Stimulated activated CD8-positive, alpha-beta memory T cell treated with anti-CD3 and anti-CD28 coated beads, Interleukin-15, amount 100 ng/mL, for 24 hours (primary cell): ENCODE data around the gene KRT75.

Source experiments
- DNase-seq: peaks from one replicate; pipeline ENCODE4 v3.0.0-alpha.2; 2020; ENCODE audit warnings: low read depth

KRT75 gene

DNA sequence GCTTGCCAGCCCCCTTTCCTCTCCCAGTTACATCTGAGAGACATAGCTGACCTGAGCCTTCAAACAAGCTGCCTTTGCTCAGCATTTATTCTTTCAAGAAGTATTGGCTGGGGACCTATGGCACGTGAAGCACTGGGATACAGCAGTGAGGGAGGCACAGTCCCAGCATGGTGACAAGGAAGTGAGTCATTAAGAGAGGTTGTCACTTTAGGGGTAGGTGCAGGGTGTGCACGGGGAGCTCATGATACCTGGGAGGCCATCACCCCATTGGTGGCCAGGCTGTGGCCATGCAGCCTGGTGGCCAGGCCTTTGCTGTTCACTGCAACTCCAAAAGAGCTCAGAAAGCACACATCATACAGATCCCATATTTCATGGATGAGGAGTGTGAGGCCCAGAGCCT is 5.7 kb upstream of the KRT75 start:
- DNase-seq: no peak

DNA sequence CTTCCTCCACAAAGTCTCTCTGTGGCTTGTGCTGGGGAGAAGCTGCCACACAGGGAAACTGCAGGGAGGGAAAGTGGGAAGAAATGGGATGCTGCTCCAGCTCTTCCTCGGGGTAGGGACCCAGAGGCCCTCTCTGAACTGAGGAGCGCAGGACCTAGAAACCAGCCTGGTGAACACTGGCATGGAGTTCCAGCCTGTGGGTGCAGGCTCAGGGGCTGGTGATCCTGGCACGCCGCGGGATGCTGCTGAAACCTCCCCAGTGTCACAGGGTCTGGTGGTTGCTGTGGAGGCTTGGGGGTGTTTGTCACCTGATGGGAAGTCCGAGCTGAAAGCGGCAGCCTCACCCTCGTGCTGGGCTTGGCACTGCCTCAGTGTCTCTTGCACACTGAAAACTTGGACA is 5.2 kb upstream of the KRT75 start:
- no peak for DNase-seq

DNA sequence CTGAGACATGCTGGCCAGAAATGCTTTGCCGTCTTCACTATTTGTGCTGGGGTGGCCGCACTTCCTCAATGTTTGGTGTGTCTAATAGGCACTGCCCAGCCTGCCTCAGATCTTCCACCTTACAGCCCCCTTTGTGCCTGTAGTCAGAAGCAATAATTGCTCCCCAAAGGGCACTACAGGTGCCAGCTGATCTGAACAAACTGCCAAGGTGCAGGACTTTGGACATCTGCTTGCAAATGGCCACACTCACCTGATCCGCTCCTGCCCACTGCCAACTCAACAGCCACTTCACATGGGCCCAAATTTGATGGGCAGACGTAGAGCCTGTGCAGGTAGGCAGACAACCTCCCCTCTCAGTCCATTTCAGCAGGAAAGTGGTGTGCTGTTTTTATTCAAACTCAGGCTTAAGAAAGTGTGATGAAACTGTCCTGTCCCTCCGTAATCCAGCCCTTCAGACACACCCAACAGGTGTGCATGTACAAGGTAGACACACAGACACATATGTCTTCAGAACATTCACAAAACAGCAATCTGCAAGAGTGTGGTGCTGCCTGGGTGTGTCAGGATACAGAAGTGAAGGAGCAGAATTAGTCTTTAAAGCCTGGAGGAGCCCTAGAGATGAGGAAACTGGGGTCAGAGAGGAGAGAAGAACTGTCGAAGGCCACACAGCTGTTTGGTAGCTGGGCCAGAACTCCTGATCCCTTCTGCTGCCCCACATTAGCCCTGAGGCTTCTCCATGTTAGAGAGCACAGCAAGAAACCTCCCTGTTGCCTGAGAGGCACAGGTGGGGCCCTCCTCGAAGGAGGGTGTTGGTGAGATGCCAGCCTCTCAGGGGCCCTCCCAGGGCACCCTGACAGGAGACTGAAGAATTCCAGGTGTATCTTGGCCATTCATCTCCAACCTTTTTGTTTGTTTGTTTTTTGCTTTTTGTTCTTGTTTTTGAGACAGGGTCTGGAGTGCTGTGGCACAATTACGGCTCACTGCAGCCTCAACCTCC is 4.4 kb upstream of the KRT75 start:
- no peak for DNase-seq

DNA sequence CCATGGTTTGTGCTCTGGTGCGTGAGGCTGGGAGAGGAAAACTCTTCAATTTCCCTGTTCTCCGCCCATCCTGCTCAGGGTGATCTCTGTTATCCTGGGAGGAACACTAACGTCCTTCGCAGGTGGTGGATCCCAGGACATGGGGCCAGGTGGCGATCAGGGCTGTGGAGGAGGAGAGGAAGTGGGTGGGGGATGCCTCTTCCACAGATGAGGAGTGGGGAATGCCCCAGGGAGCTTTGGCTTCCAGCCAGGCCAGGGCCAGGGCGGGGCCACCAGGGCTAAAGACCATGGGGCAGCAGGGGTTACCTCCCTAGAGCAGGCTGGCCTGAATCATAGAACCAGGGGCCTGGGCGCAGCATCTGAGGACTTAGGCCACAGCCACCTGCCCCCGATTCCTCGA is 3.3 kb upstream of the KRT75 start:
- DNase-seq: no peak

DNA sequence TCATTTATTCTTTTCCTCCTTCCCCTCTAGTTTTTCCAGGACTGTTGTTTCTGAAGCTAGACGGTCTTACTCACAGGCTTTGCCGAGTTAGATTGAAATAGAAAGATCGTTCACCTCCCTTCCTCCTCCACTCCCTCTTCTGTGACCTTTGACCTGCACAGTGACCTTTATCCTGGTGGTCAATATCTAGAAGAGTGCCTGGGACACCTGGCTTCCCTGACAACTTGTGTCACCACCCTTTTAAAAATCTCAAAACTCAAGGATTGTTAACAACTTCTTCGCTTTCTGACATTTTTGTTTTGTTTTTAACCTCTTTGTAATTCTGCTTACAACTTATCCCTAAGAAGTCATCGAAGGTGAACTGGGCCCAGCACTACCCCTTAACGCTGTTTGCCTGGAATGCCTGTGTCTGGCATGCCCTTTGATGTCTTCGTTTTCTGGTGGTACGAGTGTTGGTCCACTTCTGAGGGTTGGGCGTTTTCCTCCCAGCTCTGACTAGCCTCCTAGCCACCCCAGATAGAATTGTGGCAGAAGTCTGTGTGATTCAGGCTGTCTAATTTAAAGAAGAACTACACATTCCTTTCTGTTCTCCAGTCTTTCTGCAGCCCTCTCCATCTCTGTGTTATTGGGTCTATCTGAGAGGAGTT is 2.8 kb upstream of the KRT75 start:
- DNase-seq: no peak

DNA sequence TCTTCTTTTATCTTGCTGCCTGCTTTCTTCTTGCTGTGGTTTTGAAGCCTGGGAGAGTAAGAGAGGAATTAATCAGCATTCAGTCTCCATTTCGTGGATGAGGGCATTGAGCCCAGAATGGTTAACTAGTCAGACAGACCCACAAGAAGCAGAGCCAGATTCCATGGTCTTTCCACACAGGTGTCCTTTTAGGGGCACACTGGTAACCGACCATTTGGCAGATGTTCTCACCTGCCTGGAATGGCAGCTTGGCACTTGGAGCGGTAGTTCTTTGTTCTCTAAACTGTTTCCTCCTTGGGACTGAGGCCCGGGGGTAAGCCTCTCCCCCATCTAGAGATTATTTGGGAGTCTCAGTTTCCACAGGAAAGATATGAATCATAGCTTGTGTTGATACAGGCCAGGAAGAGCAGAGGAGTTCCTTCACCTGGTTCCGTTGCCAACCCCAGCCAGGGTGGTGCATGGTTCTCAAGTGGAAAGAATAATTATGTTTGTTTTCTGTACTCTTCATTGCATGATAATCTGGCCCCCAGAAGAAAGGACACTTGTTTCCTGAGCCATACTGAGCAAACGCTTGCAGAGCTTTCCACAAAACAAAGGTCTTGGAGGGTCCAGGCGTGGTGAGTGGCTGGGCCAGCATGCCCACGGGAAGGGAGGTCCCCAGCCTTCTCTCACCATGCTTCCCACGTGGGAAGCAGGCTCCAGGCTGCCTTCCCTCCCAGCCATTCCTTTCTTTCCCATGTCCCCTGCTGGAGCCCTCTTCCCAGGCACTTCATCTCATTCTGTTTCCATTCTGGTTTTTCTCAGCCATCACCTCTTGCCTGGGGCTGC is 2.0 kb upstream of the KRT75 start:
- DNase-seq: no peak

DNA sequence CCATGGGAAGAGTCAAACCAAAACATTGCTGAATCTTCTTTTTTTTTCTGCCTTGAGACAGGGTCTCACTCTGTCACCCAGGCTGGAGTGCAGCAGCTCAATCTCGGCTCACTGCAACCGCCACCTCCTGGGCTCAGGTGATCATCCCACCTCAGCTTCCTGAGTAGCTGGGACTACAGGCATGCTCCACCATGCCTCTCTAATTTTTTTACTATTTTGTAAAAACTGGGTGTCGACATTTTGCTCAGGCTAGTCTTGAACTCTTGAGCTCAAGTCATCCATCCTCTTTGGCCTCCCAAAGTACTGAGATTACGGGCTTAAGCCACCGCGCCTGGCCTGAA is 1.5 kb upstream of the KRT75 start:
- no peak for DNase-seq

DNA sequence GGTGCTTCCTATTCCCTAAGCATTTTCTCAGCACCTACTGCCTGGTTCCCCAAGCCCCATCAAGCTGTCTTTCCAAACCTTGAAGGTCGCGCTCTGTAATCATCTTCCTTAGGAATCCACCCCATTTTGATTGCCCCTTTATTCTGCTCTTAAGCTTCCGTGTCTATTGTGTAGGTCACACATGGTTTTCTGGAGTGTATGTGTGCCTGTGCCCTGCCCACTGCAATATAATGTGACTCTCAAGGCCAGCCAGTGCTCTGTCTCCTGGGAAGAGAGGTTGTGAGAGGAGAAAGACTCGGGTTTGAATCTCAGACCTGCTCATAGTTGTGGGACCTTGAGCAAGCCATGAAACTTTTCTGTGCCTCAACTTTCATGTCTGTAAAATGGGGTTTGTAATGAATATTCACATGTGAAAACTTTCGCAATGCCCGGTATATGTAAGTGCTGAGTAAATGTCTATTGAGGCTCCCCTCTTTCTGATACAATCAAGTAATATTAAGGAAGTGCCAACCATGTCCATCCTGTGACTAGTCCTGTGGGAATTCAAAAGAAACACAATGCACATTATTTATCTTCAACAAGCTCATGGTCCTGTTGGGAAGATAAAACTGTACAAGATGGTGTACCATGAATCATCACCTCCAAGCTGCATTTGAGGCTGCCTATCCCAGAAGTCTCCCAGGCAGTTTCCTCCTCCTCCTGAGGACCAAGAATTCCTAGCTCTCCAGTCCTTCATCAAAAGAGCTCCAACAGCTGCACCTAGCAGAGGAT is 774 bp upstream of the KRT75 start:
- no peak for DNase-seq

DNA sequence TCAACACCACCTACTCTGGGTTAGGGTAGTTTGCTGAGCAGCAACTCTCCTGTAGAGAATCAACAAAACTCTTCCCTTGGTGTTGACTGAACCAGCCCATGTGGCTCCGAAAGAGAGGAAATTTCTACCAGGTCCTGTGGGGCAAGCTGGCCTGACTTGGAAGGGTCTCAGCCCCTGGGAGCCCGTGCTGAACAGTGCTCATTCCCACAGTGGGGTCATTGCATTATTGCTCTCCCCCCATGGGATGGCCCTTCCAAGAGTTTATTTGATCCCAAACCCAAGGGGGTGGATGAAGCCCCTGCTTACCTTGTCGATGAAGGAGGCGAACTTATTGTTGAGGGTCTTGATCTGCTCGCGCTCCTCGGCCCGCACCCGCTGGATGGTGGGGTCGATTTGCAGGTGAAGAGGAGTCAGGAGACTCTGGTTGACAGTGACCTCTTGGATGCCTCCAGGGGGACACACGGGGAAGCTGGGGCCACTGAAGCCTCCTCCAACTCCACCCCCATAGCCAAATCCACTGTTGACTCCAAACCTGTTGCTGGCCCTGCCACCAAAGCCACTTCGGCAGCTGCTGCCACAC is 580 bp downstream of the KRT75 start:
- DNase-seq: no peak

DNA sequence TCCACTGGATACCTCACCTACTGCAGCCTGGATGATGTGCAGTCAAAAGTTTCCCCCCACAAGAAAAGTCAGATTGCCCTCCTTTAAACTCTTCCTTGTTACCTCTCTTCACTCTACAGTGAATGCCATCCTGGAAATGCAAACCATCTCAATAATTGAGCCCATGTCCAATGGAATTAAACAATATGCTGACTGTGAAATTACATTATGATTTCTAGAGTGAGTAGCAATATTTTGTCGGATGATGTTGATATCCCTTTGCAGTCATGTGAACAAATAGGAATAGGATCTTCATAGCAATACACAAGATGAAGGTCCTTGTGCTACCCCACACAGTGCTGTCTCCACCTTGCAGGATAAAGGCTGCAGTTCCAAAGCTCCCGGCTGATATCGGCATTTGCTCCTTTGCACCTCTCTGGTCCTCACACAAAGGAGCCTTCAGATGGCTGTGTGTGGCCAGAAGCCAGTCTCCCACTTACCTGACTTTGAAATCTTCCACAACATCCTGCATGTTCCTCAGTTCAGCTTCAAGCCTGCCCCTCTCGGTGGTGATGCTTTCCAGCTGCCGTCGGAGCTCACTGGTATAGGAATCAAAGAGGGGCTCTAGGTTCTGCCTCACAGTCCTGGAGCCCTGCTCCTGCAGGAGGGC is 1.5 kb downstream of the KRT75 start:
- DNase-seq: no peak

DNA sequence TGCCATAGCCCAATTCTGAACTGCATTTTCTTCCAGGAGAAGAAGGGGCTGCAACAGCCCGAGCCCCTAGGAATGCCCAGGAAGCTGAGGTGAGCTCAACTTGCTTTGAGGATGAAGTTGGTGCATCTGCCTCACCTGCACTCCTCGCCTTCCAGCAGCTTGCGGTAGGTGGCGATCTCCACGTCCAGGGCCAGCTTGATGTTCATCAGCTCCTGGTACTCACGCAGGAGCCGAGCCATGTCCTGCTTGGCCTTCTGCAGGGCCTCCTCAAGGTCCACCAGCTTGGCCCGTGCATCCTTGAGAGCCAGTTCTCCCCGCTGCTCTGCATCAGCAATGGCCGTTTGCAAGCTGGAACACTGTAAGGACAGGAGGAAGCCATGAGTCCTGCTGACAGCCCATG is 6.0 kb downstream of the KRT75 start:
- no peak for DNase-seq

DNA sequence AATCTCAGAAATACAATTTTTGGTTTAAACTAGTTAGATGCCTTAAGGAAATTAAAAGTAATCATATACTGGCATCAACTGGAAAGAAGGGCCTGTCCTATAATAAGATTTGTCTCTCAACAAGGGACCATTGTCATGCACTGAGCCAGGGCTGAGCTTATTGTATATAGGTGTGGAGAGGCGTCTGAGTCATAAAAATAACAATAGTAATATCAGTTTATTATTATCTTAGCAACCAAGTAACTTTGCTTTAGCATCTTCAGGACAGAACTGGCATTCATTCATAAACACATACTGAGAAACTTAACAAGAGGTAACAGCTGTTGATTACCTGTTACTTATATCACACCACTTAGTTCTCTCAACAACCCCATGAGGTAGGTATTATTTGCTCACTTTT is 7.1 kb downstream of the KRT75 start:
- DNase-seq: no peak

DNA sequence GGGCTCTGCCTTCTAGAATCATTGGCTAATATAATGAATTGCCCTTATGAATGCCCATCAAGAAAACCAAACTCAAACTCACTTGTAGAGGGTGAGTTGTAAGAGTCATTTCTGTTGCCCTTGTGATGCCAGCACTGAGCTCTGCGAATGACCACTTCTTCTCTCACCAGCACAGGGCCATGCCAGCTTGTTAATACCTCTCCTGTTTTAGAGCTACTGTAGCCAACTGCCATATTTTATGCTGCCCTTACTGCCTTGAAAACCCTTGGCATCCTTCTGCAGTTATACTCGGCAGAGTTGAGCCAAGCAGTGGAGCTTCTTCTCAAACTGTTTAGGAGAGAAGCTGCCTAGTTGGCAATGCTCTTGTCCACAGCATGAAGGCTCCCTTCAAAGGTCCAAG is 8.1 kb downstream of the KRT75 start:
- DNase-seq: no peak

DNA sequence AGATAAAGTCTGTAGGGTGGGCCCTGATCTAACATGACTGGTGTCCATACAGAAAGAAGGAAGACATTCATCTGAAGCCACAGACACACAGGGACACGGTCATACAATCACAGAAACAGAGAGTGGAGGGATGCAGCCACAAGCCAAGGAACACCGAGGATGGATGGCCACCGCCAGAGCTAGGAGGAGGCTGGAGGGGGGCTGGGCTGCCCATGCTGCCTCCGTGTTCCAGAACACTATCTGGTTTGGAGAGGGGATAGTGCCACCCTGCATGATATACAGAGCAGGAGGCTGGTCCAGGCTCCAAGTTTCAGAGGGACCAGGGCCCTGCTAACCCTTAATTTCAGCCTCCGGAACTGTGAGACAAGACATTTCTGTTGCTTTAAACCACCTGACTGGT is 8.7 kb downstream of the KRT75 start:
- DNase-seq: no peak

DNA sequence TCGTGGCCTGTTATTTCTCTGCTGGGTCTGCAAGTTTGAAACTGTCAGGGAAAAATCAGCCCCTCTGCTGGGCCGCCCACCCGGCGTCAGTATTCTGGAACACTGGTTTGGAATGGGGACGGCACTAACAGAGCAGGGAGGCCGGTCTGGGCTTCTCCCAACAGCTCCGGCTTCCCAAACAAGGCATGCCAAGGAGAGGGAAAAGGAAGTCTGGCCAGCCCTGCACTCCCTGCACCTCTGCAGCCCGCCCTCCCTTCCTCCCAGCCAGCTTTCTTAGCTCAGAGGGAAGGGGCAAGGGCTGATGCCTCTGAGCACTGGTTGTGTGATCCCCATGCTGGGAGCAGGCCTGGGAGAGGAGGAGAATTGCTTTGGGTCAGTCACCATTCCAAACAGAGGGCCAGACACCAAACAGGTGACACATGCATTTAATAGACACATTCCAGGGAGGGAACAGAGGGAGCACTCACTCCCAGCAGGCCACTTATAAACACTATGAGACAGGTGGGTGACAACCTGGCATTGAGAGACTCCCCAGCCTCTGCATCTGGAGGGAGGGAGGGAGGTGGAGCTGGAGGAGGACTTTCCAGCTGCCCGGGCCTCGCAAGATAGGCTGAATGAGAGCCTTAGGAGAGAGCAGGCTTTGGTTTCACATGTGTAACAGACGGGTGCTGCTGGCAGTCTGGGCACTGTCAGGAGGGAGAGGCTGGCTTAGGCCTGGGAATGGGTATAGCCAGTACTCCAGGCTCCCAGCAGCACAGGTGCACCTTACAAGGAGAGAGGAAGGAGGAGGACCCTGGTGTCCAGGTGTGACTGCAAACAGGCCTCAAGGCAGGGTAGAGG is 10.3 kb downstream of the KRT75 start:
- DNase-seq: no peak

DNA sequence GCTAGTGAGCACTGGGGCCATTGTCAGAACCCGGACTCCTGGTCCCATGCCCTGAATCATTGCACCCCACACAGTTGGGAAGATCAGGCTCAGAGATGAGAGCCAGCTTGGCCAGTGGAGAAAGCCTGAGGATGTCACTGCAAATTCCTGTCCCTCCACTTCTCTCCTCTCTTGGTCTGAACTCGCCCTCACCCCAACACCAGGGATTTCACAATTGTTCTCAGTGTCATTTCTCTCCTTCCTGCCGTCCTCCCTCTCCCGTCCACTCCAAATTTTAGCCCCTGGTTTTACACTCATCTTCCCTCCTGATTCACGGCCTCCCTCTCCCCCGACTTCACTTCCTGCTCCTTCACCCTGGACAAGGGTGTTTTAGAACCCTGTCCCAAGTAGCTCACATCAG is 11.1 kb downstream of the KRT75 start:
- DNase-seq: no peak

DNA sequence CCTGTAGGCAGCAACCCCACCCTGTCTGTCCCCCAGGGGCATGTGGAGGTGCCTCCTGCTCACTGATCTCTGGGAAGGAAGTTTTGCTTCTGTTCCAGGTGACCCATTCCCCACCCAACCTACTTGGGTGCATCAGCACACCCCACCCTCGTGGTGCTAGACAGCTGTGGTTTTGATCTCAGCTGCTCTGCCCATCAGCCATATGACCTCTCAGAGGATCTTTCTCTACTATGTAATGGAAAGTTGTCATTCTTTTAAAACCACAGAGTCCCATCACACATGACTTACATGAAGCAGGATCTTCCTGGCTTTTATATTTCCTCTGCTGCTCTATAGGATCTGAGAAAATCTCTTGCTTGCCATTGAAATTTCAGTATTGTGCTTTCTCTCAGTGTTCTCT is 14.5 kb downstream of the KRT75 start:
- DNase-seq: no peak

DNA sequence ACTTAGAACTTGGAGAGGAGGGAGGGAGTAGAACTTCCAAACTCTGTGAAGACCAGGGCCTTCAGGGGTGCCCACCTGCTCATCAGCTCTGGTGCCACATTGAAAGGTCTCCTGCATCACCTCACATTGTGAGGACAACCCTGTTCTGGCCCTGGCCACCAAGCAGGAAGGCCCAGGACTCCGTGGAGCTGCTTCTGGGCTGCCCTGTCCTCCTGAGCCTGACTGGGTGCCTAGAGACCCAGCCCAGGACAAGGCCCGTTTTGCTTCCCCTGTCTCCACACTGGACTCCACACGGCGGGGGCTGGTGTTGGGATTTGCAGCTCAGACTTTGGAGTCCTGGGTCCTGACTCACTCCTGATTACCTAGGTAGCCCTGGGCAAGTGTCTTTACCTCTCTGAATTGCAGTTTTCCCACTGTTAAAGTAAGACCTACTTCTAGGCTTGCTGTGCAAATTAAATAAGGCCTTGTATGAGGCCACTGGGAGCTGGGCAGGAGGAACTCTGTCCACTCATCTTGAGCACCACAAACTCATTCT is 15.5 kb downstream of the KRT75 start:
- DNase-seq: no peak

DNA sequence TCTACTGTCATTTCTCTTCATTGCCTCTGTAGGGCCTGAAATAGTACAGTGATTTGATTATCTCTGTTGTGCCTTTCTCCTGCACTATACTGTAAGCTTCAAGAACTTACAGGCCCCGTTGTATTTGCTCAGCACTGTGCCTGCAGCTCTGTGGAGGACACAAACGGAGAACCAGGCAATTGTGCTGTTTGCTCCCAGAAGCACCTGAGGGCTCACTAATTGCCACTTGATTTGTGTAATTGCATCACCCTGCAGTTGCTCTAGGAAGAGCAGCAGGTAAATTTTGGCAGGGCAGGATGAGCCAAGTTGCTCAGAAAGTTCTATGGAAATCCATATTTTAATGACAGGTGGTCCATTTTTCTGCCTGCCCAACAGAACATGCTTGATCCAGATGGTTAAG is 16.4 kb downstream of the KRT75 start:
- DNase-seq: no peak

DNA sequence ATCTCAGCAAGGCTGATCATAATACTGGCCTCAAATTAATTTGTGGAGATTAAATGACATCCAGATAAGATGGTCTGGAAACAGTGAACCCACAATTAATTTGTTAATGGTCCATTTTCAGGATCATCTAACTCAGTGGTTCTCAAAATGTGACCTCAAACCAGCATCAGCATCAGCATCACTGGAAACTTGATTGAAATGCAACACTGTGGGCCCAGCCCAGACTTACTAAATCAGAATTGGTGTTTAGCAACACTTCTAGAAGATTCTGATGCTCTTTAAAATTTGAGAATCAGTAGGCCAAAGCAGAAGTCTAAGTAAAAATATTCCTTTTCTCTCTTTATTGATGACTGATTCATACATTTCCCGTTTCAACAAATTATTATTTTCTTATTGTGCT is 17.4 kb downstream of the KRT75 start:
- no peak for DNase-seq
